ENCODE results near the gene SEPTIN10. TPM values are rescaled to one million over a fixed set of nuclear protein-coding genes. Genes with fewer than 3 reads are reported as not detected.

Gene SEPTIN10
- total and polyA plus RNA-seq, 2 of the 8 experiments (the other 6 are each of a cell fraction or from before 2014, with no cell fraction given) = 23.7 to 101 TPM

GRCh38 chr2:109613081-109613921 is 465 bp downstream of the SEPTIN10 start:
- no peak for FAIRE-seq
- peak overlapping the region; percentile 72 for H3K27ac ChIP-seq (ENCODE audit: low read depth, low read length)
- peak overlapping the region; percentile 13 for H3K4ac ChIP-seq (replicated peaks; ENCODE audit: insufficient read length, low read depth, low read length)
- H4K20me1 ChIP-seq (replicated peaks in 1 of 2; ENCODE audit: control insufficient read depth in 1 of 2, insufficient read depth in 2 of 2, low read length in 2 of 2) = peaks cover 0 to 9% of the 10 kb centered on the region in 2 experiments
- H3K36me3 ChIP-seq (ENCODE audit: control insufficient read depth in 2 of 4, insufficient read depth in 4 of 4, low read length in 3 of 4) = no peaks in the 10 kb centered on the region
- peak overlapping the region; percentile 20; the same call in 1 of the 2 replicates for H2AFZ ChIP-seq (ENCODE audit: low read length)
- peaks cover 2% of the 10 kb centered on the region; the same call in 1 of the 2 replicates for H3K79me1 ChIP-seq (ENCODE audit: low read depth, low read length)
- 2% methylated on average over 36 of the region's 82 CpGs; no CpG with 5 or more reads in 1 of the 2 experiments for WGBS, 2 experiments (ENCODE audit: extremely low coverage in 1 of 2, insufficient coverage in 1 of 2, insufficient read length in 1 of 2, insufficient replicate concordance in 2 of 2, low coverage in 1 of 2, low lambda C conversion rate in 2 of 2, missing lambda C conversion rate in 1 of 2)
- peak overlapping the region; percentile 71; the same call in 1 of the 2 replicates for H3K18ac ChIP-seq (ENCODE audit: extremely low read depth, low read length)
- H3K4me3 ChIP-seq (ENCODE audit: extremely low read depth in 1 of 4, insufficient read depth in 2 of 4, low read depth in 3 of 4, low read length in 4 of 4) = peak overlapping the region; percentile 82 to 97 (median 88)
- no peak for DNase-seq (ENCODE audit: low read depth in 1 of 2, low spot score in 2 of 2)
- peak overlapping the region; percentile 67 for H4K5ac ChIP-seq (ENCODE audit: insufficient read length, low read depth, low read length)
- no peaks in the 10 kb centered on the region for H3K9me3 ChIP-seq (ENCODE audit: insufficient read depth in 2 of 2, low read depth in 1 of 2, low read length in 1 of 2)
- no peak overlapping the region for H2AK5ac ChIP-seq (ENCODE audit: low read depth, low read length)
- H3K23me2 ChIP-seq (ENCODE audit: low read depth, low read length) = peaks cover 12% of the 10 kb centered on the region
- no peak overlapping the region for H2BK120ac ChIP-seq (replicated peaks; ENCODE audit: low read depth, low read length)
- H2BK5ac ChIP-seq (ENCODE audit: low read depth, low read length) = peak overlapping the region; percentile 50; the same call in 1 of the 2 replicates
- H3K9ac ChIP-seq (replicated peaks in 1 of 4; ENCODE audit: extremely low read depth in 1 of 4, low read depth in 3 of 4, low read length in 3 of 4) = peak overlapping the region; percentile 77 to 93 (median 84)
- ChIA-PET CTCF (ENCODE audit: partially characterized antibody) (interaction anchor here (0.6 to 2.8 kb wide), 4 partner anchors 11 to 66 kb away, joined by 3 to 17 read pairs (median 4); no protein-coding TSS in a partner anchor), POLR2A (ENCODE audit: partially characterized antibody) (interaction anchor here (0.7 to 4.2 kb wide), 14 partner anchors 8 to 95 kb away, joined by 3 to 33 read pairs (median 4); no protein-coding TSS in a partner anchor)
- peaks cover 0 to 17% (median 11%) of the 10 kb centered on the region in 4 experiments; a peak in 5 of 7 replicates for H3K27me3 ChIP-seq (replicated peaks in 1 of 4; ENCODE audit: control insufficient read depth in 3 of 4, extremely low read depth in 1 of 4, insufficient read depth in 3 of 4, low read length in 3 of 4)
- H2BK12ac ChIP-seq (ENCODE audit: low read depth, low read length) = no peak overlapping the region
- H3K4me1 ChIP-seq (replicated peaks in 1 of 4; ENCODE audit: control insufficient read depth in 3 of 4, insufficient read depth in 4 of 4, low read length in 3 of 4) = peaks cover 0 to 17% (median 9%) of the 10 kb centered on the region in 4 experiments; a peak in 5 of 7 replicates
- no peak overlapping the region for H3K14ac ChIP-seq (ENCODE audit: insufficient read length)
- H2BK15ac ChIP-seq (ENCODE audit: low read length) = no peak overlapping the region
- peak overlapping the region; percentile 73 for H3K56ac ChIP-seq (replicated peaks; ENCODE audit: insufficient read length, low read depth, low read length)
- H4K8ac ChIP-seq (ENCODE audit: extremely low read depth, insufficient read depth, low read length) = peak overlapping the region; percentile 28; the same call in 1 of the 2 replicates
- no peak overlapping the region for H4K91ac ChIP-seq (replicated peaks; ENCODE audit: insufficient read length, low read length)
- peak overlapping the region; percentile 68 to 74 for H3K4me2 ChIP-seq (ENCODE audit: insufficient read depth in 1 of 2, low read depth in 2 of 2, low read length in 2 of 2)
- no peak overlapping the region for H3K23ac ChIP-seq (ENCODE audit: insufficient read length)
- no peak overlapping the region for H2BK20ac ChIP-seq (ENCODE audit: low read length)
- peaks cover 9 to 68% of the 10 kb centered on the region in 2 experiments for H3K79me2 ChIP-seq (ENCODE audit: control insufficient read depth in 1 of 2, insufficient read depth in 2 of 2, low read length in 2 of 2)
- TF ChIP-seq HDAC6 (IDR thresholded peaks at IDR 0.05; ENCODE audit: low read depth, low read length) = no peak
- TF ChIP-seq BRCA1 (IDR thresholded peaks at IDR 0.05; ENCODE audit: low read depth, low read length) = no peak
- no peak for TF ChIP-seq RAD21 (IDR thresholded peaks at IDR 0.05 in 1 of 2, conservative IDR thresholded peaks at IDR 0.05 in 1 of 2; ENCODE audit: low read depth in 2 of 2, low read length in 2 of 2)
- no peak for TF ChIP-seq NANOG (IDR thresholded peaks at IDR 0.05; ENCODE audit: insufficient read depth, low read depth, low read length, poor library complexity, severe bottlenecking)
- no peak for TF ChIP-seq CREB1 (IDR thresholded peaks at IDR 0.05)
- TF ChIP-seq ASH2L (IDR thresholded peaks at IDR 0.05; ENCODE audit: low read length) = peak; percentile 71
- TF ChIP-seq RFX5 (IDR thresholded peaks at IDR 0.05; ENCODE audit: borderline replicate concordance, low read depth, low read length) = no peak
- no peak for TF ChIP-seq KDM5A (IDR thresholded peaks at IDR 0.05; ENCODE audit: low read length)
- TF ChIP-seq RNF2 (IDR thresholded peaks at IDR 0.05; ENCODE audit: borderline replicate concordance, low read depth, low read length, missing control alignments, poor library complexity, severe bottlenecking) = no peak
- no peak for TF ChIP-seq JUN (IDR thresholded peaks at IDR 0.05; ENCODE audit: low read depth, low read length)

Measured in H1 (cell line).